Ishikawa (cell line): Measurements from ENCODE around the gene CD300C.

Source experiments
- CEBPB ChIP-seq: IDR thresholded peaks from 2 replicates; pipeline ENCODE4 v1.6.1; 2012
- CREB1 ChIP-seq: IDR thresholded peaks from 2 replicates; pipeline ENCODE4 v1.6.1; 2012; ENCODE audit warnings: low read depth
- EGR1 ChIP-seq: IDR thresholded peaks from 2 replicates; pipeline ENCODE4 v1.6.1; 2012
- EP300 ChIP-seq: IDR thresholded peaks from 2 replicates; pipeline ENCODE4 v1.6.1; 2012; ENCODE audit warnings: borderline replicate concordance
- FOXM1 ChIP-seq: IDR thresholded peaks from 2 replicates; pipeline ENCODE4 v1.6.1; 2012; ENCODE audit warnings: low read depth, borderline replicate concordance
- NFIC ChIP-seq: IDR thresholded peaks from 2 replicates; pipeline ENCODE4 v1.6.1; 2012
- RAD21 ChIP-seq: IDR thresholded peaks from 2 replicates; pipeline ENCODE4 v1.6.1; 2012; ENCODE audit warnings: low read depth
- TAF1 ChIP-seq: IDR thresholded peaks from 2 replicates; pipeline ENCODE4 v1.6.1; 2012; ENCODE audit warnings: low read depth, mild to moderate bottlenecking
- TCF12 ChIP-seq: IDR thresholded peaks from 2 replicates; pipeline ENCODE4 v1.6.1; 2012; ENCODE audit warnings: low read depth
- TEAD4 ChIP-seq: IDR thresholded peaks from 2 replicates; pipeline ENCODE4 v1.6.1; 2012
- YY1 ChIP-seq: IDR thresholded peaks from 2 replicates; pipeline ENCODE4 v1.6.1; 2012; ENCODE audit warnings: low read depth
- ZBTB7A ChIP-seq: IDR thresholded peaks from 2 replicates; pipeline ENCODE4 v1.6.1; 2012; ENCODE audit warnings: low read depth
- TF ChIP-seq, protein P1 (sequence below): IDR thresholded peaks from 2 replicates; pipeline ENCODE4 v1.6.1; 2012; ENCODE audit warnings: low read depth, mild to moderate bottlenecking
- TF ChIP-seq, protein P2 (sequence below): IDR thresholded peaks from 2 replicates; pipeline ENCODE4 v1.6.1; 2012

The CD300C gene

DNA sequence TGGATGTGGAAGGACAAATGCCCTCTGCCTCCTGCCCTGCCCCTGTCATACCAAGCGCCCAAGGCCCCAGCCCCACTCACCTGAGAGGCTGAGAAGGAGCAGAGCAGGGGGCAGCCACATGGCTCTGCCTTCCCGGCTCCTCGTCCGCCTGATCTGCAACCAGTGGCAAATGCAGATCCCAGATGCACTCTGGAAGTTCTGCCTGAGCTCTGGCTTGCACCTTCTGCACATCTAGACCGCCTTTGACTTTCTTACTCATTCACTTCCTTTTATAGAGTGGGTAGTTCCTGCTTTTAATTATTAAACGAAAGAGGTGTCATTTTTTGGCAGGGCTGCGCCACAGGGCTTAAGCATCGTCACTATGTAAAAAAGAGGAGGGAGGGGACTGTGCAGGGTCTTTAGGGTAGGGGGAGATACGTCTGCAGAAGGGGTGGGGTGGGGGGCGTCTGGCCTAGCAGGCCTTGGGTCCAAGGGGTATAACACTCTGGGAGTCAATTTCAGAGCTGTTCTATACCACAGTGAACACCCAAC lies 14.6 kb downstream of the CD300C start, which contains the start of gene CD300LB:
TSS of gene CD300LB (minus strand) at position 245 of the 531 bp plus-strand sequence. CDS start at position 120, 125 bp downstream.
- TF ChIP-seq NFIC (no peak), TEAD4 (no peak), FOXM1 (no peak), TAF1 (no peak), CEBPB (no peak)

DNA sequence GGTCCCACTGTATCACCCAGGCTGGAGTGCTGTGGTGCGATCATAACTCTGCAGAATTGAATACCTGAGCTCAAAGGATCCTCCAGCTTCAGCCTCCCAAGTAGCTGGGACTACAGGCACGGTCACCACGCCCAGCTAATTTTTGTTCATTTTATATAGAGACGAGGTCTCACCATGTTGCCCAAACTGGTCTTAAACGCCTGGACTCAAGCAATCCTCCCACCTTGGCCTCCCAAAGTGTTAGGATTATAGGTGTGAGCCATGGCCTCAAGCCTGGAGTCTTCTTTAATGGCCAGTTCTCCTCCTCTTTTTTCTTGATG lies 15.1 kb downstream of the CD300C start:
- TF ChIP-seq TEAD4 = no peak
- TF ChIP-seq YY1 = no peak
- no peak for TF ChIP-seq EGR1
- TF ChIP-seq TCF12 = no peak
- TF ChIP-seq RAD21 = no peak
- no peak for TF ChIP-seq CEBPB
- TF ChIP-seq, protein P1, sequence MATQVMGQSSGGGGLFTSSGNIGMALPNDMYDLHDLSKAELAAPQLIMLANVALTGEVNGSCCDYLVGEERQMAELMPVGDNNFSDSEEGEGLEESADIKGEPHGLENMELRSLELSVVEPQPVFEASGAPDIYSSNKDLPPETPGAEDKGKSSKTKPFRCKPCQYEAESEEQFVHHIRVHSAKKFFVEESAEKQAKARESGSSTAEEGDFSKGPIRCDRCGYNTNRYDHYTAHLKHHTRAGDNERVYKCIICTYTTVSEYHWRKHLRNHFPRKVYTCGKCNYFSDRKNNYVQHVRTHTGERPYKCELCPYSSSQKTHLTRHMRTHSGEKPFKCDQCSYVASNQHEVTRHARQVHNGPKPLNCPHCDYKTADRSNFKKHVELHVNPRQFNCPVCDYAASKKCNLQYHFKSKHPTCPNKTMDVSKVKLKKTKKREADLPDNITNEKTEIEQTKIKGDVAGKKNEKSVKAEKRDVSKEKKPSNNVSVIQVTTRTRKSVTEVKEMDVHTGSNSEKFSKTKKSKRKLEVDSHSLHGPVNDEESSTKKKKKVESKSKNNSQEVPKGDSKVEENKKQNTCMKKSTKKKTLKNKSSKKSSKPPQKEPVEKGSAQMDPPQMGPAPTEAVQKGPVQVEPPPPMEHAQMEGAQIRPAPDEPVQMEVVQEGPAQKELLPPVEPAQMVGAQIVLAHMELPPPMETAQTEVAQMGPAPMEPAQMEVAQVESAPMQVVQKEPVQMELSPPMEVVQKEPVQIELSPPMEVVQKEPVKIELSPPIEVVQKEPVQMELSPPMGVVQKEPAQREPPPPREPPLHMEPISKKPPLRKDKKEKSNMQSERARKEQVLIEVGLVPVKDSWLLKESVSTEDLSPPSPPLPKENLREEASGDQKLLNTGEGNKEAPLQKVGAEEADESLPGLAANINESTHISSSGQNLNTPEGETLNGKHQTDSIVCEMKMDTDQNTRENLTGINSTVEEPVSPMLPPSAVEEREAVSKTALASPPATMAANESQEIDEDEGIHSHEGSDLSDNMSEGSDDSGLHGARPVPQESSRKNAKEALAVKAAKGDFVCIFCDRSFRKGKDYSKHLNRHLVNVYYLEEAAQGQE = no peak
- no peak for TF ChIP-seq FOXM1
- TF ChIP-seq EP300 = no peak

- no peak for TF ChIP-seq TEAD4
- no peak for TF ChIP-seq EP300
- no peak for TF ChIP-seq TAF1
- TF ChIP-seq, protein P1 = no peak
- no peak for TF ChIP-seq CEBPB
- TF ChIP-seq CREB1 = no peak
These were observed 16.7 kb downstream of the CD300C start for GRCh38 chr17:74529243-74529642.

GRCh38 chr17:74528491-74529199 lies 17.3 kb downstream of the CD300C start:
- TF ChIP-seq TCF12 = no peak
- TF ChIP-seq EGR1 = no peak

DNA sequence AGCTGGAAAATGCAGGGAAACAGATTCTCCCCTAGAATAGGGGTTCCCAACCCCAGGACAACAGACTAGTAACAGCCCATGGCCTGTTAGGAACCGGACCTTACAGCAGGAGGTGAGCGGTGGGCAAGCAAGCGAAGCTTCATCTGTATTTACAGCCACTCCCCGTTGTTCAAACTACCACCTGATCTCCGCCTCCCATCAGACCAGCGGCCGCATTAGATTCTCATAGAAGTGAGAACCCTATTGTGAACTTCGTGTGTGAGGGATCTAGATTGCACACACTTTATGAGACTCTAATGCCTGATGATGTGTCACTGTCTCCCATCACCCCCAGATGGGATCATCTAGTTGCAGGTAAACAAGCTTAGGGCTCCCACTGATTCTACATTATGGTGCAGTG lies 18.2 kb downstream of the CD300C start:
- TF ChIP-seq CREB1 (no peak), EP300 (no peak), EGR1 (no peak), TCF12 (no peak), CEBPB (no peak), ZBTB7A (no peak), YY1 (no peak), RAD21 (no peak)
- TF ChIP-seq, protein P2, sequence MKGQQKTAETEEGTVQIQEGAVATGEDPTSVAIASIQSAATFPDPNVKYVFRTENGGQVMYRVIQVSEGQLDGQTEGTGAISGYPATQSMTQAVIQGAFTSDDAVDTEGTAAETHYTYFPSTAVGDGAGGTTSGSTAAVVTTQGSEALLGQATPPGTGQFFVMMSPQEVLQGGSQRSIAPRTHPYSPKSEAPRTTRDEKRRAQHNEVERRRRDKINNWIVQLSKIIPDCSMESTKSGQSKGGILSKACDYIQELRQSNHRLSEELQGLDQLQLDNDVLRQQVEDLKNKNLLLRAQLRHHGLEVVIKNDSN = no peak

DNA sequence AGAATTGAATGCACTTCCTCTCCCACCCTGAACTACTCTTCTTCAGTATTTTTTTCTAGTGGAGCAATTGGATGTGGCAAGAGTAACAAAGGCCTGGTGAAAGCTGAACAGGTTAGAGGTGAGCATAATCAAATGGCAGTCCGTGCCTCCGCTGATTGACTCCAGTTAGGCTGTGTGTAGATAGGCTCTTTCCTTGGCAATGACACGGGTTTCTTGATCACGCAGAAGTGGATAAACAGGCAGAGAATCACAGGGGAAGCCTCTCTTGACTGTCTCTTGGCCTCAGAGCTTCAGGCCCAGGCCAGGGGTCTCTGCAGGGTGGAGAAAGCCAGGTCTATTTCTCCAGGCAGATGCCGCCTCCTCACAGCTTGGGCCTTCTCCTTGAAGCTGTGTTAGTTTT lies 18.8 kb downstream of the CD300C start:
- no peak for TF ChIP-seq RAD21
- no peak for TF ChIP-seq ZBTB7A
- TF ChIP-seq FOXM1 = no peak
- no peak for TF ChIP-seq TEAD4
- TF ChIP-seq, protein P2 = no peak
- no peak for TF ChIP-seq CEBPB
- TF ChIP-seq TAF1 = no peak
- no peak for TF ChIP-seq CREB1
- TF ChIP-seq, protein P1 = no peak
- TF ChIP-seq YY1 = no peak
